ENCODE measurements around the gene IRAG1.

The IRAG1 gene

DNA sequence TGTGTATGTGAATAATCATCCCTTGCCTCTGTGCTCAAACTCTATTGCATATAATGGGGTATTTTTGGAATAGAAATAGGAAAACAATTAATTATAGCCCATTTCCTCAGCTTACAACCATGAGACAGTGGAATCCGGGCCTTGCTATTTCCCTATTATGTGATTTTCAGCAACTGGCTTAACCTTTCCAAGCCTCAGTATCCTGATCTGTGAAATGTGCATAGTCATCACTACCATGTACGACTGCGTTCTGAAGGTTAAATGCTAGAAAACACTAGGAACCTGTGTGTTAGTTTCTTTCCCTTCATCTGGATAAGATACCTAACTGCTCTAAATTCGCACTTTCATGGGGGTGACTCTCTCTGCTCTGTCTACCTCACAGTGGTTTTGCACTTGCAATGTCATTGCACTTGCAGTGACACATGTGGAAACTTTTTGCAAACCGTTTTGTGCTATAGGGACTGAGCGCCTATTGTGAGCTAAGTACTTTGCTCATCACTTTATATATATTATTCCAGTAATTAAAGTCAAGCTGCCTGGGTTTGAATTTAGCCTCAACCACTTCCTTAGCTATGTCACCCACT is 48.3 kb downstream of the IRAG1 start:
- no peak for DNase-seq (ENCODE audit: low read depth)
